Activated CD4-positive, alpha-beta T cell treated with anti-CD3 and anti-CD28 coated beads, Interleukin-2, amount 10 ng/mL, durations not matched to agents 24 days and 14 days (primary cell): ENCODE results near the gene GKN1. TPM values are rescaled to one million over a fixed set of nuclear protein-coding genes. Genes with fewer than 3 reads are reported as not detected.

Source experiments
- DNase-seq: peaks from one replicate; pipeline ENCODE4 v3.0.0; 2022
- H3K27ac Mint-ChIP-seq: one replicate; pipeline ENCODE4 v1.8.0; 2022; ENCODE audit warnings: mild to moderate bottlenecking, mixed read lengths
- H3K27me3 Mint-ChIP-seq: one replicate; pipeline ENCODE4 v1.8.0; 2022; ENCODE audit warnings: mixed read lengths
- H3K36me3 Mint-ChIP-seq: one replicate; pipeline ENCODE4 v1.8.0; 2022; ENCODE audit warnings: low read depth, mild to moderate bottlenecking, mixed read lengths
- H3K4me1 Mint-ChIP-seq: one replicate; pipeline ENCODE4 v1.8.0; 2021; ENCODE audit warnings: mixed read lengths
- H3K4me3 Mint-ChIP-seq: one replicate; pipeline ENCODE4 v1.8.0; 2022; ENCODE audit warnings: mild to moderate bottlenecking, moderate library complexity, mixed read lengths
- H3K9me3 Mint-ChIP-seq: one replicate; pipeline ENCODE4 v1.8.0; 2021; ENCODE audit warnings: mixed read lengths
- intact Hi-C: fragments of 100-400 bp; cut with micrococcal nuclease; formaldehyde crosslinking; loops from one replicate; pipeline ENCODE4 v1.15.1; 2023
- total RNA-seq: library from RNA; stranded (reverse); gene quantifications from 2 replicates; pipeline ENCODE4 v1.2.3, GENCODE V29; 2022

The GKN1 gene
- total RNA-seq, 1 donor from 2014 or later, result not detected

GRCh38 chr2:69020496-69021426, 46.3 kb downstream of the GKN1 start:
- peaks cover 41% of the 10 kb centered on the region for H3K27me3 Mint-ChIP-seq
- no peaks in the 10 kb centered on the region for H3K36me3 Mint-ChIP-seq

GRCh38 chr2:69021727-69022126, 47.3 kb downstream of the GKN1 start:
- Mint-ChIP-seq H3K4me3 (no peak overlapping the region), H3K27me3 (peaks cover 41% of the 10 kb centered on the region), H3K9me3 (no peaks in the 10 kb centered on the region), H3K27ac (no peak overlapping the region), H3K4me1 (no peaks in the 10 kb centered on the region), H3K36me3 (no peaks in the 10 kb centered on the region)
- DNase-seq, result no peak
- intact Hi-C loops, result no loop called here

More at GRCh38 chr2:69020496-69021426, 46.3 kb downstream of the GKN1 start:
- Mint-ChIP-seq H3K4me3 (no peak overlapping the region), H3K4me1 (no peaks in the 10 kb centered on the region), H3K9me3 (no peaks in the 10 kb centered on the region), H3K27ac (no peak overlapping the region)
- DNase-seq, result peak; percentile 48
- intact Hi-C loops, result no loop called here

- peak; percentile 41 for DNase-seq
- Mint-ChIP-seq H3K4me3 (no peak overlapping the region), H3K4me1 (no peaks in the 10 kb centered on the region), H3K27me3 (peaks cover 41% of the 10 kb centered on the region), H3K9me3 (no peaks in the 10 kb centered on the region), H3K27ac (no peak overlapping the region), H3K36me3 (no peaks in the 10 kb centered on the region)
- intact Hi-C loops, result no loop called here
These were observed 48.1 kb downstream of the GKN1 start for GRCh38 chr2:69022548-69022947.

GRCh38 chr2:69023236-69023635, 48.8 kb downstream of the GKN1 start:
- intact Hi-C loops, result no loop called here
- Mint-ChIP-seq H3K36me3 (no peaks in the 10 kb centered on the region), H3K4me3 (no peak overlapping the region), H3K27me3 (peaks cover 38% of the 10 kb centered on the region), H3K9me3 (no peaks in the 10 kb centered on the region), H3K27ac (no peak overlapping the region), H3K4me1 (no peaks in the 10 kb centered on the region)
- DNase-seq, result no peak

- H3K4me3 Mint-ChIP-seq, result no peak overlapping the region
- no peaks in the 10 kb centered on the region for H3K36me3 Mint-ChIP-seq
- intact Hi-C loops, result loop anchor here (1.0 kb wide), 1 partner anchor 281 kb away; no protein-coding TSS in a partner anchor
- H3K27me3 Mint-ChIP-seq, result peaks cover 29% of the 10 kb centered on the region
- no peaks in the 10 kb centered on the region for H3K4me1 Mint-ChIP-seq
- H3K9me3 Mint-ChIP-seq, result no peaks in the 10 kb centered on the region
- no peak overlapping the region for H3K27ac Mint-ChIP-seq
- peak; percentile 76 for DNase-seq
These were observed 51.6 kb downstream of the GKN1 start for GRCh38 chr2:69026026-69026425.

- peaks cover 28% of the 10 kb centered on the region for H3K27me3 Mint-ChIP-seq
- DNase-seq, result peak; percentile 34
- no peak overlapping the region for H3K4me3 Mint-ChIP-seq
- intact Hi-C loops, result loop anchor here (1.0 kb wide), 1 partner anchor 280 kb away; no protein-coding TSS in a partner anchor
- H3K4me1 Mint-ChIP-seq, result no peaks in the 10 kb centered on the region
- H3K9me3 Mint-ChIP-seq, result no peaks in the 10 kb centered on the region
- no peaks in the 10 kb centered on the region for H3K36me3 Mint-ChIP-seq
- no peak overlapping the region for H3K27ac Mint-ChIP-seq
These were observed 52.4 kb downstream of the GKN1 start for GRCh38 chr2:69026691-69027459.

Other genes starting within 250 kb of the GKN1 start
- 37.8 and 42.2 TPM in 2 replicates for gene ARHGAP25, start 239.8 kb upstream of the GKN1 start, total RNA-seq
- not detected in 2 replicates for gene BMP10, start 103.2 kb upstream of the GKN1 start, total RNA-seq
- gene GKN2, start 21.7 kb upstream of the GKN1 start, total RNA-seq, result not detected in 2 replicates
- gene ANTXR1, start 38.5 kb downstream of the GKN1 start, total RNA-seq, result 0.09 TPM in 1 of 2 replicates, not detected in the other